ENCODE measurements around the gene ACSL6.

DNA sequence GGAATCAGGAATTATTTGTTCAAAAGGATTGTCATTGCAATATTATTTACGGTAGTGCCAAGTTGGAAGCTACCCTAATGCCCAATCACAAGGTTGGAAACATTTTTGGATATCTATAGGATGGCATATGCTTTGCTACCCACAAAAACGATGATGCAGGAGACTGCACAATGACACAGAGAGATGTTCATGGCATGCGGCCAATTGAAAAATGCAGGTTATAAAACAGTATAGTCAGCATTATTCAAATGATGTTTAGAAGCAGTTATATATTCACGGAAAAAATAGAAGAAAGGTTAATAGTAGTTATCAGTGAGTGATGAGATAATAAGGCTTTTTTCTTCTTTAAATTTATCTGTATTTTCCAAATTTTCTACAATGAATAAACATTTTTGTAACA lies 5.9 kb upstream of the ACSL6 start:
- no peak for TF ChIP-seq POLR2A (IDR thresholded peaks at IDR 0.05)
- TF ChIP-seq, protein P1, sequence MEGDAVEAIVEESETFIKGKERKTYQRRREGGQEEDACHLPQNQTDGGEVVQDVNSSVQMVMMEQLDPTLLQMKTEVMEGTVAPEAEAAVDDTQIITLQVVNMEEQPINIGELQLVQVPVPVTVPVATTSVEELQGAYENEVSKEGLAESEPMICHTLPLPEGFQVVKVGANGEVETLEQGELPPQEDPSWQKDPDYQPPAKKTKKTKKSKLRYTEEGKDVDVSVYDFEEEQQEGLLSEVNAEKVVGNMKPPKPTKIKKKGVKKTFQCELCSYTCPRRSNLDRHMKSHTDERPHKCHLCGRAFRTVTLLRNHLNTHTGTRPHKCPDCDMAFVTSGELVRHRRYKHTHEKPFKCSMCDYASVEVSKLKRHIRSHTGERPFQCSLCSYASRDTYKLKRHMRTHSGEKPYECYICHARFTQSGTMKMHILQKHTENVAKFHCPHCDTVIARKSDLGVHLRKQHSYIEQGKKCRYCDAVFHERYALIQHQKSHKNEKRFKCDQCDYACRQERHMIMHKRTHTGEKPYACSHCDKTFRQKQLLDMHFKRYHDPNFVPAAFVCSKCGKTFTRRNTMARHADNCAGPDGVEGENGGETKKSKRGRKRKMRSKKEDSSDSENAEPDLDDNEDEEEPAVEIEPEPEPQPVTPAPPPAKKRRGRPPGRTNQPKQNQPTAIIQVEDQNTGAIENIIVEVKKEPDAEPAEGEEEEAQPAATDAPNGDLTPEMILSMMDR (IDR thresholded peaks at IDR 0.05): no peak
- TF ChIP-seq POLR2AphosphoS5 (IDR thresholded peaks at IDR 0.05): no peak
